Measurements from ENCODE around the gene COG2. TPM values are rescaled to one million over a fixed set of nuclear protein-coding genes. Genes with fewer than 3 reads are reported as not detected.

The COG2 gene
- total RNA-seq, 4 donors from 2014 or later: 16.6 to 27.3 (median 20.5) TPM

DNA sequence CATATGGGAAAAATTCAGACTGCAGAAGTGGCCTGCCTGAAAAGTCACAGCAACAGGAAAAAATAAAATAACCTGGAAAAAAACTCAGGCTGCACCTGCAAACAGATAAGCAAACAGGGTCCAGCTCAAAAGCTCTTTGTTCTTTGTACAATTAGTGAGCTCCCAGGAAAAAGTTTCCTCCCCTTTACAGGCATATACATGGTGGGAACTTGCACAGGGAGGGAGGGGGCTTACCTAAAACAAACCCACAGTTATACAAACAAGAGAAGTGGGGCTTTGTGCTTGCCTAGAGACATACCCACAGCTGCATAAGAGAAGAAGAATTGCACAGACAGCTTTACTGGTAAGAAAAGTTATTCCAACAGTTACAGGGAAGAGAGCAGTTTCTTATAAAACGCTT is 31.7 kb upstream of the COG2 start:
- peaks cover 0 to 20% (median 6%) of the 10 kb centered on the region in 4 donors for H3K4me1 ChIP-seq
- DNase-seq (ENCODE audit: low spot score in 2 of 2): no peak
- 52 to 56% methylated on average over 1 of the region's 1 CpG for WGBS, 2 donors
- H3K4me3 ChIP-seq: no peak overlapping the region
- H3K9me3 ChIP-seq: no peaks in the 10 kb centered on the region
- H3K27me3 ChIP-seq: no peaks in the 10 kb centered on the region
- TF ChIP-seq, protein P1, sequence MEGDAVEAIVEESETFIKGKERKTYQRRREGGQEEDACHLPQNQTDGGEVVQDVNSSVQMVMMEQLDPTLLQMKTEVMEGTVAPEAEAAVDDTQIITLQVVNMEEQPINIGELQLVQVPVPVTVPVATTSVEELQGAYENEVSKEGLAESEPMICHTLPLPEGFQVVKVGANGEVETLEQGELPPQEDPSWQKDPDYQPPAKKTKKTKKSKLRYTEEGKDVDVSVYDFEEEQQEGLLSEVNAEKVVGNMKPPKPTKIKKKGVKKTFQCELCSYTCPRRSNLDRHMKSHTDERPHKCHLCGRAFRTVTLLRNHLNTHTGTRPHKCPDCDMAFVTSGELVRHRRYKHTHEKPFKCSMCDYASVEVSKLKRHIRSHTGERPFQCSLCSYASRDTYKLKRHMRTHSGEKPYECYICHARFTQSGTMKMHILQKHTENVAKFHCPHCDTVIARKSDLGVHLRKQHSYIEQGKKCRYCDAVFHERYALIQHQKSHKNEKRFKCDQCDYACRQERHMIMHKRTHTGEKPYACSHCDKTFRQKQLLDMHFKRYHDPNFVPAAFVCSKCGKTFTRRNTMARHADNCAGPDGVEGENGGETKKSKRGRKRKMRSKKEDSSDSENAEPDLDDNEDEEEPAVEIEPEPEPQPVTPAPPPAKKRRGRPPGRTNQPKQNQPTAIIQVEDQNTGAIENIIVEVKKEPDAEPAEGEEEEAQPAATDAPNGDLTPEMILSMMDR (IDR thresholded peaks at IDR 0.05): no peak
- no peak for TF ChIP-seq EP300 (IDR thresholded peaks at IDR 0.05)
- no peak for TF ChIP-seq POLR2A (IDR thresholded peaks at IDR 0.05)
- H3K27ac ChIP-seq: no peak overlapping the region
- H3K36me3 ChIP-seq: no peaks in the 10 kb centered on the region

DNA sequence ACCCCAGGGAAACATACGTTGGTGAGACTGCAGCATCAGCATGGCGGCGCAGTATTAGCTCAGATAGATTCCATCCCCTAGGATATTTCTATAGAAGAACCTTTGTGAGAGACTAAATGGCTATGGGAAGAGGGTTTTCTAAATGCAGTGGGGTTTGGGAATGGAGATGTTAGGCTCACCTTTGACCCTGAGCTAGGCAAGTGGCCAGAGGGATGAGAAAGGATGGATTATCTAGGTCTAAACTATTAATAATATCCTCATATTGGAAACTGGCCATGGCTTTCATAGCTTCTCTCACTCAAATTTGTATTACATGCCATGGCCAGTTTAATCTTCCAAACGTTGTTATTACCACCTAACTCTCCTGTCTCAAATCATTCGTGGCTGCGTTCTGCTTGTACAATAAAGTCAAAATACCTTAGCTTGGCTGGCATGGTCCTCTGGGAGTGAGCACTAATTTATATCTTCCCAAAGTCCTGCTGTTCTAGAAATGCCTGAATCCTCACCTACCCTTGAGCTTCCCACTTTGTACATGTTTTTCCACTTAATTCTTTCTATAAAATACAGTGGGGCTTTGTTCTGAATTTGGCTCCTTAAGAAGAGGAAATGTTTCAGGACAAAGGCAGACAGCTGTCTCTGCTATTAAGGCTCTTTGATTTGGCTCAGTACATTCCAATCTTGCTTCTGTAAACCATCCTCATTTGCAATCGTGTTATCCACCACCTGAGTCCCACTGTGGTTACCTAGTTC is 31.0 kb upstream of the COG2 start:
- Histone ChIP-seq H3K9me3 (no peaks in the 10 kb centered on the region), H3K36me3 (no peaks in the 10 kb centered on the region), H3K27ac (no peak overlapping the region), H3K27me3 (no peaks in the 10 kb centered on the region), H3K4me3 (no peak overlapping the region), H3K4me1 (peaks cover 0 to 20% (median 6%) of the 10 kb centered on the region in 4 donors)
- no peak for DNase-seq (ENCODE audit: low spot score in 2 of 2)
- TF ChIP-seq EP300 (IDR thresholded peaks at IDR 0.05): no peak
- no peak for TF ChIP-seq POLR2A (IDR thresholded peaks at IDR 0.05)
- TF ChIP-seq, protein P1 (IDR thresholded peaks at IDR 0.05): no peak
- 35 to 49% methylated on average over 7 of the region's 7 CpGs for WGBS, 2 donors

DNA sequence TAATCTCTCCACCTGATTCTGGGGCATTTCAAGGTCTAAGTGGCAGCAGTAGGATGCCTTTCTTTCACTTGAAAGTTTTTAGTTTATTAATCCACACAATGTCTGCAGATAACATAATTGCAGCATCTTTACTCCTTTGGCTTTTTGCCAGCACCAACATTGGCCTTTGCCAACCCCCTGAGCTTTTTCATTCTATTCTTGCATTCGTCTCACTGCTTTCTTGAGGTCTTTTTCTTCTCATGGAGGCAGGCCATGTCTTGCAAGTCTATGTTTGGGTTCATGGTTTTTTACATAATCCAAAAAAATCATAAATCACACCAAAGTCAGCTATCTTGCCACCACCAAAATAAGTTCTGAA is 30.4 kb upstream of the COG2 start:
- H3K27me3 ChIP-seq: no peaks in the 10 kb centered on the region
- H3K36me3 ChIP-seq: no peaks in the 10 kb centered on the region
- whole genome bisulfite sequencing, 2 donors: 13 to 25% methylated on average over 1 of the region's 1 CpG
- peaks cover 0 to 20% (median 6%) of the 10 kb centered on the region in 4 donors for H3K4me1 ChIP-seq
- DNase-seq (ENCODE audit: low spot score in 2 of 2): no peak
- no peak overlapping the region for H3K27ac ChIP-seq
- no peaks in the 10 kb centered on the region for H3K9me3 ChIP-seq
- no peak overlapping the region for H3K4me3 ChIP-seq
- TF ChIP-seq POLR2A (IDR thresholded peaks at IDR 0.05): no peak

GRCh38 chr1:230612651-230613050 is 29.6 kb upstream of the COG2 start:
- Histone ChIP-seq H3K4me1 (peaks cover 0 to 20% (median 6%) of the 10 kb centered on the region in 4 donors), H3K27me3 (no peaks in the 10 kb centered on the region), H3K27ac (no peak overlapping the region), H3K4me3 (no peak overlapping the region), H3K9me3 (no peaks in the 10 kb centered on the region), H3K36me3 (no peaks in the 10 kb centered on the region)
- 54 to 79% methylated on average over 1 of the region's 1 CpG for WGBS, 2 donors
- no peak for DNase-seq (ENCODE audit: low spot score in 2 of 2)
- TF ChIP-seq, protein P1 (IDR thresholded peaks at IDR 0.05): no peak
- TF ChIP-seq POLR2A (IDR thresholded peaks at IDR 0.05): no peak
- no peak for TF ChIP-seq EP300 (IDR thresholded peaks at IDR 0.05)

DNA sequence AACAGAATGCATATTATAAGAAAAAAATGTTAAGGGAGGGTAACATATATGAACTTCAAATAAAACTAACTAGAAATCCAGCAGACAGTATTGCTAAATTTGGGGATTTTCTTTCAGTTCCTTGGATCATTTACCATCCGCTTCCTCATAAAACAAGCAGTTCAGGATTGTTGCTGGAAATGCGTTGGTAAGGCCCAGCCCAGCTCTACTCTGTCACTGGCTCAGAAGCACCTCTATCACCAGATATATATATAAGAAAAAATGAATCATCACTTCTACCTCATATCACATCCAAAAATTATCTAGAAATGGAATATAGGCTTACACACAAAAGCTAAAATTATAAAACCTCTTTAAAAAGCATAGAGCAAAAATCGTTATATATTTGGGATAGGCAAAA is 28.2 kb upstream of the COG2 start:
- no peak overlapping the region for H3K4me3 ChIP-seq
- H3K36me3 ChIP-seq: no peaks in the 10 kb centered on the region
- no peak for TF ChIP-seq POLR2A (IDR thresholded peaks at IDR 0.05)
- TF ChIP-seq, protein P1 (IDR thresholded peaks at IDR 0.05): no peak
- TF ChIP-seq EP300 (IDR thresholded peaks at IDR 0.05): no peak
- no peak overlapping the region for H3K27ac ChIP-seq
- no peaks in the 10 kb centered on the region for H3K9me3 ChIP-seq
- peaks cover 0 to 20% (median 6%) of the 10 kb centered on the region in 4 donors for H3K4me1 ChIP-seq
- no peak for DNase-seq (ENCODE audit: low spot score in 2 of 2)
- H3K27me3 ChIP-seq: no peaks in the 10 kb centered on the region
- 87 to 94% methylated on average over 3 of the region's 3 CpGs for WGBS, 2 donors

Measured in tibial nerve (tissue), 4 donors.